Stimulated activated memory B cell treated with anti-CD40 and anti-IgM and Interleukin-4, amounts not matched to agents 10 μg/mL and 1 μg/mL and 100 μg/mL, for 72 hours (primary cell): ENCODE results near the gene RNF125.

Source experiments
- ATAC-seq: fragments of 150-1000 bp; cut with Tn5 transposase; 2 replicates; pipeline ENCODE4 v1.10.0; 2021
- H3K27ac Mint-ChIP-seq: one replicate; pipeline ENCODE4 v1.8.0; 2022; ENCODE audit warnings: mild to moderate bottlenecking, mixed read lengths
- H3K27me3 Mint-ChIP-seq: one replicate; pipeline ENCODE4 v1.8.0; 2022; ENCODE audit warnings: mixed read lengths
- H3K36me3 Mint-ChIP-seq: one replicate; pipeline ENCODE4 v1.8.0; 2022; ENCODE audit warnings: mixed read lengths
- H3K4me1 Mint-ChIP-seq: one replicate; pipeline ENCODE4 v1.8.0; 2022; ENCODE audit warnings: mixed read lengths
- H3K4me3 Mint-ChIP-seq: one replicate; pipeline ENCODE4 v1.8.0; 2022; ENCODE audit warnings: mild to moderate bottlenecking, moderate library complexity, mixed read lengths
- H3K9me3 Mint-ChIP-seq: one replicate; pipeline ENCODE4 v1.8.0; 2022; ENCODE audit warnings: mixed read lengths

The RNF125 gene

GRCh38 chr18:32092422-32093101 is 73.9 kb downstream of the RNF125 start:
- Mint-ChIP-seq H3K4me1 (peaks cover 42% of the 10 kb centered on the region), H3K27me3 (no peaks in the 10 kb centered on the region), H3K27ac (peak overlapping the region; percentile 99), H3K36me3 (peaks cover 37% of the 10 kb centered on the region), H3K4me3 (peak overlapping the region; percentile 100), H3K9me3 (no peaks in the 10 kb centered on the region)
- peak; percentile 97 for ATAC-seq

- peak; percentile 63 for ATAC-seq
- no peaks in the 10 kb centered on the region for H3K9me3 Mint-ChIP-seq
- H3K27me3 Mint-ChIP-seq, result no peaks in the 10 kb centered on the region
These were observed 74.5 kb downstream of the RNF125 start for GRCh38 chr18:32093102-32093511.

GRCh38 chr18:32093523-32093922 is 74.9 kb downstream of the RNF125 start:
- no peak for ATAC-seq
- H3K27me3 Mint-ChIP-seq, result no peaks in the 10 kb centered on the region
- H3K9me3 Mint-ChIP-seq, result no peaks in the 10 kb centered on the region
- peak overlapping the region; percentile 99 for H3K27ac Mint-ChIP-seq
- peak overlapping the region; percentile 100 for H3K4me3 Mint-ChIP-seq
- peaks cover 42% of the 10 kb centered on the region for H3K4me1 Mint-ChIP-seq
- H3K36me3 Mint-ChIP-seq, result peaks cover 41% of the 10 kb centered on the region

More at GRCh38 chr18:32093102-32093511, 74.5 kb downstream of the RNF125 start:
- Mint-ChIP-seq H3K4me1 (peaks cover 42% of the 10 kb centered on the region), H3K27ac (peak overlapping the region; percentile 99), H3K36me3 (peaks cover 41% of the 10 kb centered on the region), H3K4me3 (peak overlapping the region; percentile 100)

GRCh38 chr18:32095192-32095899 is 76.7 kb downstream of the RNF125 start:
- no peak for ATAC-seq
- H3K4me3 Mint-ChIP-seq, result peak overlapping the region; percentile 8
- no peaks in the 10 kb centered on the region for H3K27me3 Mint-ChIP-seq
- H3K36me3 Mint-ChIP-seq, result peaks cover 41% of the 10 kb centered on the region
- peaks cover 51% of the 10 kb centered on the region for H3K4me1 Mint-ChIP-seq
- no peaks in the 10 kb centered on the region for H3K9me3 Mint-ChIP-seq
- H3K27ac Mint-ChIP-seq, result peak overlapping the region; percentile 99

GRCh38 chr18:32095900-32096229 is 77.2 kb downstream of the RNF125 start:
- Mint-ChIP-seq H3K4me1 (peaks cover 55% of the 10 kb centered on the region), H3K27ac (peak overlapping the region; percentile 99), H3K27me3 (no peaks in the 10 kb centered on the region), H3K36me3 (peaks cover 45% of the 10 kb centered on the region), H3K4me3 (no peak overlapping the region), H3K9me3 (no peaks in the 10 kb centered on the region)
- no peak for ATAC-seq

- peaks cover 58% of the 10 kb centered on the region for H3K4me1 Mint-ChIP-seq
These were observed 78.3 kb downstream of the RNF125 start for GRCh38 chr18:32096946-32097345.

GRCh38 chr18:32104516-32104915 is 85.9 kb downstream of the RNF125 start:
- no peaks in the 10 kb centered on the region for H3K27me3 Mint-ChIP-seq
- H3K27ac Mint-ChIP-seq, result no peak overlapping the region
- H3K9me3 Mint-ChIP-seq, result no peaks in the 10 kb centered on the region
- H3K36me3 Mint-ChIP-seq, result peaks cover 24% of the 10 kb centered on the region
- no peak for ATAC-seq
- H3K4me1 Mint-ChIP-seq, result peaks cover 39% of the 10 kb centered on the region
- H3K4me3 Mint-ChIP-seq, result no peak overlapping the region

More at GRCh38 chr18:32096946-32097345, 78.3 kb downstream of the RNF125 start:
- Mint-ChIP-seq H3K36me3 (peaks cover 52% of the 10 kb centered on the region), H3K9me3 (no peaks in the 10 kb centered on the region), H3K27ac (no peak overlapping the region), H3K4me3 (no peak overlapping the region), H3K27me3 (no peaks in the 10 kb centered on the region)
- ATAC-seq, result no peak

- no peak overlapping the region for H3K27ac Mint-ChIP-seq
- H3K9me3 Mint-ChIP-seq, result no peaks in the 10 kb centered on the region
- ATAC-seq, result no peak
- H3K4me1 Mint-ChIP-seq, result peaks cover 38% of the 10 kb centered on the region
- peaks cover 20% of the 10 kb centered on the region for H3K36me3 Mint-ChIP-seq
- no peak overlapping the region for H3K4me3 Mint-ChIP-seq
- no peaks in the 10 kb centered on the region for H3K27me3 Mint-ChIP-seq
These were observed 91.4 kb downstream of the RNF125 start for GRCh38 chr18:32110005-32110404.

GRCh38 chr18:32111706-32112105 is 93.1 kb downstream of the RNF125 start:
- no peak for ATAC-seq
- peak overlapping the region; percentile 12 for H3K27ac Mint-ChIP-seq
- peaks cover 28% of the 10 kb centered on the region for H3K36me3 Mint-ChIP-seq
- peaks cover 23% of the 10 kb centered on the region for H3K4me1 Mint-ChIP-seq
- H3K4me3 Mint-ChIP-seq, result no peak overlapping the region
- no peaks in the 10 kb centered on the region for H3K9me3 Mint-ChIP-seq
- H3K27me3 Mint-ChIP-seq, result no peaks in the 10 kb centered on the region

- H3K36me3 Mint-ChIP-seq, result peaks cover 34% of the 10 kb centered on the region
- H3K4me3 Mint-ChIP-seq, result no peak overlapping the region
- no peak overlapping the region for H3K27ac Mint-ChIP-seq
- H3K27me3 Mint-ChIP-seq, result no peaks in the 10 kb centered on the region
- H3K4me1 Mint-ChIP-seq, result peaks cover 17% of the 10 kb centered on the region
- no peak for ATAC-seq
- no peaks in the 10 kb centered on the region for H3K9me3 Mint-ChIP-seq
These were observed 94.2 kb downstream of the RNF125 start for GRCh38 chr18:32112826-32113225.

- no peak overlapping the region for H3K4me3 Mint-ChIP-seq
- no peaks in the 10 kb centered on the region for H3K9me3 Mint-ChIP-seq
- H3K4me1 Mint-ChIP-seq, result peaks cover 17% of the 10 kb centered on the region
- no peak for ATAC-seq
- peaks cover 34% of the 10 kb centered on the region for H3K36me3 Mint-ChIP-seq
- H3K27ac Mint-ChIP-seq, result no peak overlapping the region
- no peaks in the 10 kb centered on the region for H3K27me3 Mint-ChIP-seq
These were observed 95.8 kb downstream of the RNF125 start for GRCh38 chr18:32114293-32114942.

GRCh38 chr18:32122039-32122438 is 103.4 kb downstream of the RNF125 start:
- Mint-ChIP-seq H3K4me1 (no peaks in the 10 kb centered on the region), H3K27me3 (no peaks in the 10 kb centered on the region), H3K4me3 (no peak overlapping the region), H3K27ac (no peak overlapping the region), H3K36me3 (peaks cover 22% of the 10 kb centered on the region), H3K9me3 (no peaks in the 10 kb centered on the region)
- ATAC-seq, result no peak
